HuH-7 (cell line): ENCODE results near the gene MAPKAP1.
A peak's percentile ranks its signal among the peaks of the same experiment; 100 is the strongest.
"Not testable (repeated sequence)": the region's sequence is repeated elsewhere in the genome, so short reads cannot be mapped to it uniquely, and the experiment has no call there.

Experiments used
- DNase-seq: peaks from one replicate; pipeline ENCODE4 v3.0.0; 2011; ENCODE audit warnings: low spot score

The MAPKAP1 gene

GRCh38 chr9:125411171-125411756 is 295.7 kb downstream of the MAPKAP1 start:
- no peak for DNase-seq

- DNase-seq, result no peak
Measured at GRCh38 chr9:125410522-125410894, 296.5 kb downstream of the MAPKAP1 start.

DNA sequence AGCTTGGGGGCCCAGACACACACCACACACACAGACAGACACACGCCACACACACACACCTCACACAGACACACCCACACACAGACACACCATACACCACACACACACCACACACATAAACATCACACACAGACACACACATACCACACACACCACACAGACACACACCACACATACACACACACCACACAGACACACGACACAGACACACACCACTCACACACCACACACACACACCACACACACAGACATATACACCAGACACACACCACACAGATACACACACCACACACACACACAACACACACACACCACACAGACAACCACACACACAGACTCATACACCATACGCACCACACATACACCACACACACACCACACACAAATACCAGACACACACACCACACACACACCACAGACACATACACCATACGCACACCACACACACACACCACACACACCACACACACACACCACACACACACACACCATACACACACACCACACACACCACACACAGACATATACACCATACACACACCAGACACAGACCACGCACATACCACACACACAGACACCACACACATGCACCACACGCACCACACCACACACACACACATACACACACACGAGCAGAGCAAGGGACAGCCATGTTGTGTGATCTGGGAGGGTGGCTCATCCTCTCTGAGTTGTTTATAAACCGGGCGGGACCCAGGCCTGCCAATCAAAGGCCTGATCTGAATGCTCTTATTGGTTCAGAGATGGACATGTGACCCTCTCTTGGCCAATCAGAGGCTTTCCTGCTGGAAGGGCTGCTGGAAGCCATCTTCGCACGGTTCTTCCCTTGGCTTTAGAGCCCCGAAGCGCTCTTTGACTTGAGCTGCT is 297.1 kb downstream of the MAPKAP1 start:
- peak; percentile 100 for DNase-seq

- peak; percentile 66 for DNase-seq
Measured at GRCh38 chr9:125409217-125409636, 297.8 kb downstream of the MAPKAP1 start.

GRCh38 chr9:125407974-125408900 is 298.8 kb downstream of the MAPKAP1 start:
- peak; percentile 95 for DNase-seq

- DNase-seq, result no peak
Measured at GRCh38 chr9:125407432-125407973, 299.5 kb downstream of the MAPKAP1 start.

DNA sequence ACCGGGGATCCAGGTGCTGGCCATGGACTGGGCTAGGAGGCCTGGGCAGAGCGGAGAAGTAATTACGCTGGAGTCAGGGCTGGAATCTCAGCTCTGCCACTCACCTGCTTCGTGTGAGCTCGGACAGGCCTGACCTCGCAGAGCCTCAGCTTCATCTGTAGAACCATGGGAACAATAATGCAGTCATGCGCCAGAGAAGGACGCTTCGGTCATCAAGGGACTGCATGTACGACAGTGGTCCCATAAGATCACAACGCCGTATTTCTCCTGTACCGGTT is 300.3 kb downstream of the MAPKAP1 start:
- no peak for DNase-seq

DNA sequence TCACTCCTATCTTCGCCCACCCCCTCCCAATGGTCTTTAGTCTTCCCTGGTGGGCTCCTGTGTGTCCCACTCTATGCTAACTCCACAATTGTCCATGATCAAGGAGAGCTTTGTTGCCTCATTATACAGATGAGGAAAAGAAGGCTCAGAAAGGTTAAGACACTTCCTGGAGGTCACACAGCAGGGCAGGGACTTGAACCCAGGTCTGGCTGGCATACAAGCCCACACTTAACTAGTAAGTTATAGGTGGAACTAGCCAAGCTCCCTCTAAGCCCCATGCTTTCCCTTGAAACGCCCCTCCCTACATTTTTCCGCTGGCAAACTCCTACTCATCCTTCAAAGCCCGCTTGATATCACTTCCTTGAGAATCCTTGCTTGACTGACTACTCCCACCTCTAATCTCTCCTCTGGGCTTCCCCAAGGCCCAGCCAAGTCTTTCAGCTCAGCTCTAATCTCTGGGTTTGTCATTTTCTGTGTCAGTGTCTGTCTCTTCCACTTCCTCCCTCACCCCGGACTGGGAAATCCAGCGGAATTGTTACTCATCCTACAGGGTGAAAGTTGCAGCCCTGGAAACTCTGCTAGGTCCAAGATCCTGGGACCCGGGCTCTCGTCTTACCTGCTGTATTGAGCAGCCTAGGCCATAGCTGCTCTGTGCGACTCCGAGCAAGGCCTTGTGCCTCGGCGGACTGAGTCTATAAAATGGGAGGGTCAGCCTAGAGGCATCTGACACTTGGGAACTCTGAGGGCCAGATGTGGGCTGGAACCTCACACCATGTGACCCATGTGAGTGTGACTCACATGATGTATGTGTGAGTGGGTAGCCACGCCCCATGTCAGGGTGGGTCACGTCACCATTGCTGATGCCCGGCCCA is 300.8 kb downstream of the MAPKAP1 start:
- DNase-seq, result no peak

DNA sequence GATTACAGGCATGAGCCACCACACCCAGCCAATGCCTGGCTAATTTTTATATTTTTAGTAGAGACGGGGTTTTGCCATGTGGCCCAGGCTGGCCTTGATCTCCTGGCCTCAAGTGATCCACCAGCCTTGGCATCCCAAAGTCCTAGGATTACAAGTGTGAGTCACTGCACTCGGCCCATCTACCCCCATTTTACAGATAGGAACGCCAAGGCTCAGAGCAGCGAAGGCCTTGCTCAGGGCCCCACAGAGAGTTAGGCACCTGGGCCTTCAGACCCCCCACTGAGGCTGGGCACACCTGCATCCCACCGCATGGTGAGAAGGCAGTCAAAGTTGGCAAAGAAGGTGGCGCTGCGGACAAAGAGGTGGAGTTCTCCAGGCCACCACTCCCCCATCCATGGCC is 302.3 kb downstream of the MAPKAP1 start:
- no peak for DNase-seq

DNA sequence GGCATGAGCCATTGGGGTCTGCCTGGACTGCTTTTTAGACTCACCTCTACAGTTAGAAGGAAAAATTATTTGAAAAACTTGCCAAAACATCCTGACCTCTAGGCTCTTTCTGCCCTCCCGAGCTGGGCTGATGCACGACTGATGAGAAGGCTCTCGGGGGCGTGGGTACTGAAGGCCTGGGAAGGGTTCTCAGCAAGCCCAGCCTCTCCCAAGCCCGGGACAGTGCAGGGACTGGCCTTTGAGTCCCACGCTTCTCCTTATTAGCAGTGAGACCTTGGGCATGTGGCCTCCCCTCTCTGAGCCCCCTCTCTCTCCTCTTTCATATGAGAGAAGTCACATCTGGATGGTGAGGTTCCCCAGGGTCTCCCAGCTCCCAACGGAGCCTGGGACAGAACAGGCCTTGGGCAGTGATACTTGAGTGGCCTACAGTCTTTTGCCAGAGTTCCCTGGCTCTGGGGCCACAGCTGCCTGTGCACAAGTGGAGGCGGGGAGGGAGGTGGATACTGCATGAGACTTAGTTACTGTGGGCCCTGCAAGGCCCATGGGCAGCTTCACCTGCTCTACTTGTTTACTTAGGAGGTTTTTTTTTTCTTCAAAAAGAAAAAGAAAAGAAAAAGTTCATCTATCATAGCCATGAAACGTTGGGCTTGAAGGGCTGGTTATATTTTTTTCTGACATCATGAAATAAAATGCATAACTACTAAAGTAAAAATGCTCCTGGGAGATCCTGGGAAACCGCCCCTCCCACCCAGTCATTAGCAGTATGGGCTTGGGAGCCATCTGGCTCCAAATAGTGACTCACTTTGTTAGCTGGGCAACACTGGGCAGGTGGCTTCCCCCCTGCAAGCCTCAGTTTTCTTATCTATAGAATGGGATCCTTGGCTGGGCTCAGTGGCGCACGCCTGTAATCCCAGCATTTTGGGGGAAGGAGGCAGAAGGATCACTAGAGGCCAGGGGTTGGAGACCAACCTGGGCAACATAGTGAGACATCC is 306.0 kb downstream of the MAPKAP1 start:
- no peak for DNase-seq

DNA sequence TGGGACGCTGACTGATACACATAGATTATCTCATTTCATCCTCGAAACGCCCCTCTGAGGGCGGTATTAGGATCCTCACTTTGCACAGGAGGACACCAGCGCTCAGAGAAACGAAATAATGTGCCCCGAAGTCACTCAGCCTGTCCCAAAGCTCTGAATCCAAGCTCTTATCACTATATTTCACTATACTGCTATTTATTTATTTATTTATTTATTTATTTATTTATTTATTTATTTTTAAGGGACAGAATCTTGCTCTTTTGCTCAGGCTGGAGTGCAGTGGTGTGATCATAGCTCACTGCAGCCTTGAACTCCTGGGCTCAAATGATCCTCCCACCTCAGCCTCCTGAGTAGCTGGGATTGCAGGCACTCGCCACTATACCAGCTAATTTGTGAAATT is 306.8 kb downstream of the MAPKAP1 start:
- not testable (repeated sequence) for DNase-seq

GRCh38 chr9:125399666-125400065 is 307.3 kb downstream of the MAPKAP1 start:
- DNase-seq, result no peak

DNA sequence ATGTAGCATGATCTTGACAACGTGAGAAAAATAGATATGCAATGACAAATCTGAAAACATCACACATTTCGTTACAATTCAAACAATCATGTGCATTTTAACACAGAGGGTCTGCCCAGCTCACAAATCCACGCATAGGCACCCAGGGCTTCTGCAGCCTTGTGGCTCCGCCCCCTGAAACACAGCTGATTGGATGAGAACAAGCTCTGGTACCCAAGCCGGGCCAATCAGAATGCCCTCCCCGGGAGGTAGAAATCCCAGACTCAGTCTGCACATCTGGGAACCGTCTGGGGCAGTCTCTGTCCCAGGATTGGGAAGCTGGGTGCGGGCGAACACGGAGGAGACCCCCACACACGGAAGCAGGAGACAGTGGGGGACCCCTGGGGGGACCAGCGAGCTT is 307.8 kb downstream of the MAPKAP1 start:
- DNase-seq, result no peak

DNA sequence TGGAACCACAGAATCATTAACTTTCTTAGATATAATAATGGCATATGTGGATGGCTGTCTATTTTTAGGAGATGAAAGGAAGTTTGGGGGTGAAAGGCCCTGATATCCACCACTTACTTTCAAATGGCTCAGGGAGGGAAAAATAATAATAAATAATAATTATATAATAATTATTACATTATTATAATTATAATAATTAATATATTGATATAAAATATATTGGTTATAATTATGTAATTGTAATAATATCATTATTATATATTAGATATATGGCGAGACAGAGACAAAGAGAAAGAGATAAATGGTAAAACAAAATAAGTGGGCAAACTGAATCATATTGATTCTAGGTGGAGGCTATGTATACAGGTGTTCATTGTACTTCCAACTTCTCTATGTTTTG is 308.8 kb downstream of the MAPKAP1 start:
- no peak for DNase-seq

- no peak for DNase-seq
Measured at GRCh38 chr9:125397736-125398135, 309.3 kb downstream of the MAPKAP1 start.

DNA sequence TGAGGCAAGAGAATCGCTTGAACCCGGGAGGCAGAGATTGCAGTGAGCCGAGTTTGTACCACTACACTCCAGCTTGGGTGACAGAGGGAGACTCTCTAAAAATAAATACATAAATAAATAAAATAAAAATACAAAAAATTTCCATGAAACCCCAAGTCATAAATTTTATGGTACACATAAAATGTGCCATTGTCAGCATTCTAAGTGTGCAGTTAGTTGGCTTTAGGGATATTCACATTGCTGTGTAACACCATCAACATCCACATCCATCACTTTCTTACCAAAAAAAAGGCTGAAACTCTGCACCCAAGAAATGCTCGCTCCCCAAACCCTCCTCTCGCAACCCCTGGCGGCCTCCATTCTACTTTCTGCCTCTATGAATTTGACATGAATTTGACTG is 310.2 kb downstream of the MAPKAP1 start:
- no peak for DNase-seq

DNA sequence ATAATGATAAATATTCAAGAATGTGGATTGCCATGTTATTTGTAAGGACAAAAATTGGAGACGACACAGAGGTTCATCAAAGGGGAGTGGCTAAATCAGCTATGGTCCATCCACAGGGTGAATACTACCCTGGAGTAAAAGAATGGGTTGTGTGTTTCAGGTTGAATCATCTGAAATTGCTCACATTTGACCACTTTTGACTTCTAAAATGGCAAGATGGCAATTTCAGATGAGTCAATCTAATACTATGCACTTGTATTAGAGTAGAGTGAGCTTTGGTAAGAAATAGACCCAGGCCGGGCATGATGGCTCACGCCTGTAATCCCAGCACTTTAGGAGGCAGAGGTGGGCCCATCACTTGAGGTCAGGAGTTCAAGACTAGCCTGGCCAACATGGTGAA is 313.6 kb downstream of the MAPKAP1 start:
- no peak for DNase-seq

DNA sequence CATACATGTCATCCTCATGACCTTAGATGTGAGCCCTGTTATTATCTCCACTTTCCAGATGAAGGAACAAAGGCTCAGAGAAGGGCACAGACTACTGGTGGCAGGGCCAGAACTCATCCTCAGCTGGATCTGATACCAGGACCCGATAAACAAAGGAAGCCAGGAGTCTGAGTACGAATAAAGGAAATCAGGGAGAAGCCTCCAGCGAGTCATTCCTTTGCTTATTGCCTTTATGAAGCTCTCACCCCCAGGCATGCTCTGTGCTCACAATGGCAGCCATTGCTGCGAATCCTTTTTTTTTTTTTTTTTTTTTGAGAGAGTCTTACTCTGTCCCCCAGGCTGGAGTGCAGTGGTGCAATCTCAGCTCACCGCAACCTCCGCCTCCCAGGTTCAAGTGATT is 315.3 kb downstream of the MAPKAP1 start:
- DNase-seq, result no peak

DNA sequence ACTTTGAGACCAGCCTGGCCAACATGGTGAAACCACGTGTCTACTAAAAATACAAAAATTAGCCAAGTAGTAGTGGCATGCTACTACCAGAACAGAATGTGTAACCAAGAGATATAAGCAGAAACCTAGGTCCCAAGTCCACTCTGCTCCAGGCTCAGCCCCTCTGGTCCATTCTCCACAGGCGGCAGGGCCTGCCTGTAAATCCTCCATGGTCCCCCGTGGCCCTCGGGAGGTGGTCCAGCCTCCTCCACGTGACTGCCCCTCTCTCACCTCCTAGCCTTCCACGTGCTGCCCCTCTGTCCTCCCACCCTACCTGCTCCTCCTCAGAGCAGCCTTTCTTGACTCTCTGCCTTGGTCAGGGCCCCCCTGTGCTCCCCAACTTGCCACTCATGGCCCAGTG is 318.0 kb downstream of the MAPKAP1 start:
- no peak for DNase-seq

GRCh38 chr9:125387861-125388524 is 319.0 kb downstream of the MAPKAP1 start:
- no peak for DNase-seq
